CD4-positive, alpha-beta T cell treated with Interleukin-1 beta for 1 hour (primary cell): ENCODE measurements around the gene NYNRIN.
"Not testable (repeated sequence)": the region's sequence is repeated elsewhere in the genome, so short reads cannot be mapped to it uniquely, and the experiment has no call there.

ENCODE experiments used
- DNase-seq, 2 donors: peaks; one replicate each; pipeline ENCODE4 v3.0.0-alpha.2; 2020 to 2022

Gene NYNRIN

DNA sequence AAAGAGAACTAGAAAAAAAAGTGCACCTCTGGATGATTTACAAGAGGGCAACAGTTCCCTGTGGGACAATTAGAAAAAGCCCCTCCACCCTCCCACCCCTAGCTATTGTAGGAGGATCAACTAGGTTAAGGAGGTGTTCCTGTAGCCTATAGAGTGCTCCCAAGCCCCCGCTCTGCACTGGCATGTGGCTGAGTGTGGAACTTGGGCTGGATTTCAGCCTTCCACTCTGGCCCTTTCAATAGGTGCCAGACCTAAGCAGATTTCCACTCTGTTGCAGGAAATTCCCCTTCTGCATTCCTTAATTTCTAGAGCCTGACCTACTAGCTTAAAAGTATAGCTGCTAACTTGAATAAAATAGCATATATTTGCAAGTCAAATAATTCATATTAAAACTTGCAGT is 28.1 kb upstream of the NYNRIN start:
- no peak for DNase-seq

DNA sequence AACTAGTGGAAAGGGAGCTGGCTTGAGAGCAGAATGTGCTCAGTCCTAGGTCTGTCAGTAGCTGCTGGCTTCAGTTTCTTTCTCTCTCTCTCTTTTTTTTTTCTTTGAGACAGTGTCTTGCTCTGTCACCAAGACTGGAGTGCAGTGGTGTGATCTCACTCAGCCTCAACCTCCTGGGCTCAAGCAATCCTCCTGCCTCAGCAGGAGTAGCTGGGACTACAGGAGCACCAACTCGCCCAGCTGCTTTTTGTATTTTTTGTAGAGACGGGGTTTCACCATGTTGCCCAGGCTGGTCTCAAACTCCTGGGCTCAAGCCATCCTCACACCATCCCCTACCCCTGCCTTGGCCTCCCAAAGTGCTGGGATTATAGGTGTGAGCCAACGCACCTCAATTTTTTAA is 27.2 kb upstream of the NYNRIN start:
- not testable (repeated sequence) for DNase-seq

DNA sequence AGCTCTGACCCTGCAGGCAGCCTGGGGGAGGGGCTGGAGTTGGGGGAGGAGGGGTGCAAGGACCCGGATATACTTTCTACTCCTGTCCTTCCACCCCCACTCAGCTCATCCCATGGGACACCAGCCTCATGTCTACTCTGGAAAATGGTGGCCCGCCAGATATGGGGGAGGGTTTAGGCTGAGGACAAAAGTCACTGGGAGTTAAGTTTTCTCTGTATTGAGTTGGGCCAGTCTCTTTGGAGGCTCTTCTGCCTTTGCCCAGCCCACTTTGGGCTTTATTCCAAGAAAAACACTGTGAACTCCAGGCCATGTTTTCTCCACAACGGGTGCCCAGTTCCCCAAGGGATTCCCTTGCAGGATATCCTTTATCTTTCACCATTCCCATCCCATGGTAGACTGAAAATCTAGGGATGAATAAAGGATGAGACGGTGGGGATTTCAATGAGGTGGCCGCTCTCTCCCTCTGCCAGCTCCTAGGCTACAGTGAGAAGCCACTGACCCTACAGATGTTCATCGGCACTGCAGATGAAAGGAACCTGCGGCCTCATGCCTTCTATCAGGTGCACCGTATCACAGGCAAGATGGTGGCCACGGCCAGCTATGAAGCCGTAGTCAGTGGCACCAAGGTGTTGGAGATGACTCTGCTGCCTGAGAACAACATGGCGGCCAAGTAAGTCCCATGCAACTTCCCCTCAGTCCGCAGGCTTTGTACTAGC is 25.9 kb upstream of the NYNRIN start:
- no peak for DNase-seq

DNA sequence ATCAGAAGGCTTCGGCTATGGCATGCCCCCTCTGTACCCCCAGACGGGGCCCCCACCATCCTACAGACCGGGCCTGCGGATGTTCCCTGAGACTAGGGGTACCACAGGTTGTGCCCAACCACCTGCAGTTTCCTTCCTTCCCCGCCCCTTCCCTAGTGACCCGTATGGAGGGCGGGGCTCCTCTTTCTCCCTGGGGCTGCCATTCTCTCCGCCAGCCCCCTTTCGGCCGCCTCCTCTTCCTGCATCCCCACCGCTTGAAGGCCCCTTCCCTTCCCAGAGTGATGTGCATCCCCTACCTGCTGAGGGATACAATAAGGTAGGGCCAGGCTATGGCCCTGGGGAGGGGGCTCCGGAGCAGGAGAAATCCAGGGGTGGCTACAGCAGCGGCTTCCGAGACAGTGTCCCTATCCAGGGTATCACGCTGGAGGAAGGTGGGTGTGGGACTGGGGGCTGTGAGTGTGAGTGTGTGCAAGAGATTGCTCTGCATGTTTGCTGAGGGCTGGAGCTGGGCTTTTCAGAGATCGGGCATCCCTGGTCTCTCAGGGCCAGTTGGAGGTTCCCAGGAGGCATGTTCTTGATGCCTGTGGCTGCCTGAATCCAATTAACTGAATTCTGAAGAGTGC is 22.2 kb upstream of the NYNRIN start:
- no peak for DNase-seq

DNA sequence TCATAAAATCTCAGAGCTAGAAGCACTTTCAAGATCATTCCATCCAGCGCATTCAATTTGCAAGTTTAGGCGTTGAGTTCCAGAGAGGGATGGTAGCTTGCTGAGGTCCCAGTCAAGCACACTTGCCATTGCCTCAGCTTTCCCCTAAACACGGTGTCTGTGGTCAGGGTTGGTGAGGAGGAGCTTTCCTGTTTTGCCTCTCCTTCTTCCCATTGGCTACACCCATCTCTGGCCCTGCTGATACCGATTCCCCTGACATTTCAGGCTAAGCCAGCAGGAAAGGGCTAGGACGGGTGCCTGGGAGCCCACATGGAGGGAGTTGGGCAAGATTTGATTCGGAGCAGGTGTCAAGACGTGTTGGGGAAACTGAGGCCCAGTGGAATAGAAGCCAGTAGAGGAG is 21.7 kb upstream of the NYNRIN start:
- no peak for DNase-seq

DNA sequence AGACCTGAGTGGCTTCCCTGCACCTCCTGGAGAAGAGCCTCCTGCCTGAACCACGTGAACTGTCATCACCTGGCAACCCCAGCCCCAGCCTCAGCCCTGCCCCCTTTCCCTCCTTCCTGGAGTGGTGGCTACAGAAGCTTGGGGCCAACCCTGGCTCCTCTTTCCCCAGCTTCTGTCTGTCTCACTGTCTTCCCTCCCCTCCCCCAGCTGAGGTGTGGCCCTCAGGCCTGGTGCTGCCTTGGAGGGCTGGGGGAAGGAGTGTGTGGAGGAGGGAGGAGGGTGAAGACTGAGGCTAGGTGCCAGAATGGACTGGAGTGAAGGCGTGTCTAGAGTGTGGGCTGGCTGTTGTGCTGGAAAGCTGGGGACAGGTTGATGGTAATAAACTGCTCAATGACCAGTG is 21.1 kb upstream of the NYNRIN start:
- no peak for DNase-seq

DNA sequence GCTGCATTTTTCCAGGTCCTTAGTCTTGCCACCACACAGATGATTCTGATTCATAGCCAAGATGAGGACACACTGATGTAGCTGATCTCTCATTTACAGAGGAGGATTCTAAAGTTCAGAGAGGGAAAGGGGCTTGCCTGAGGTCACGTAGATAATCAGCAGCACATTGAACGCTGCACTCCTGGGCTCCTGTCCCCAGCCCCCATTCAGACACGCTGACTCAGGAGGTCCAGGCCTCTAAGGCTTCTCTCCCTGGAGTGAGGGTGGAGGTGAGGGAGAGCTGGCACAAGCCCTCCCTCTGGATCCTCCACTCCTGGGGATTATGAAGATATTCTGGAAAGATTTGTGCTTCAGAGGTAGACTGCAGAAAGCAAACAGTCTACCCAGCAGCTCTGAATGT is 20.5 kb upstream of the NYNRIN start:
- no peak for DNase-seq

DNA sequence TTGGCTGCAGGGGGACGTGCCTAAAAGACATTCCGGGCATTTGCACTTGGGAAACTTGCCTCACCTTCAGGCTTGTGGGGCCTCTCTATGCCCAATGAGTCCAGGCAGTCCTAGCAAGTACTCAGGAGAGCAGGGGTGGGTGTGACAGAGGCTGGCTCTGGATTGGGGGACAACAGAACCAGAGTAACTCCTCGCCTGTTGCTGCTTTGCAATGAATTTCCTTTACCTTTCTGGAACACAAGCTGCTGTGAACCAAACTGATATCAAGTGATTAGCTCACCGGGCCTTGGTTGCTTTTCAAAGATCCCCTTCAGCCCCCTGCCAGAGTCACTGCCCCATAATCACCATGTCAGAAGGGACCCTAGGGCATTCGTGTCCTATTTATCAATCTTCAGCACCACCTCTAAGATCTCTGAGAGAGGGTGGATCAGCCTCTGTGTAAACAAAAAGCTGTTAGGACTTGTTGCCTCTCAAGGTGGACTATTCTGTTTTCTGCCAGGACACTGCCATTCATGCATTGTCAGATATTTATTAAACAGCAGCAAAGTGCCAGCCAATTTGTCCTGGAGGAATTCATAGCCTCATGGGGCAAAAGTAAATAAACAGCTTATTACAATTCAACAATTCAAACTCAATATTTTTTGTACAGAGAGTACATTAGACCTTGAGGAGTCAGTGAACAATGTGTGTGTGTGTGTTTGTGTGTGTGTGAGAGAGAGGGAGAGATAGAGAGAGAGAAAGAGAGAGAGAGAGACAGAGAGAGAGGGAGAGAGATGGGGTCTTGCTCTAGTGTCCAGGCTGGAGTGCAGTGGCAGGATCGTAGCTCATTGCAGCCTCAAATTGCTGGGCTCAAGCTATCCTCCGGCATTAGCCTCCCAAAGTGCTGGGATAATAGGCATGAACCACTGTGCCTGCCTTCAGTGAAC is 19.6 kb upstream of the NYNRIN start:
- DNase-seq: no peak

DNA sequence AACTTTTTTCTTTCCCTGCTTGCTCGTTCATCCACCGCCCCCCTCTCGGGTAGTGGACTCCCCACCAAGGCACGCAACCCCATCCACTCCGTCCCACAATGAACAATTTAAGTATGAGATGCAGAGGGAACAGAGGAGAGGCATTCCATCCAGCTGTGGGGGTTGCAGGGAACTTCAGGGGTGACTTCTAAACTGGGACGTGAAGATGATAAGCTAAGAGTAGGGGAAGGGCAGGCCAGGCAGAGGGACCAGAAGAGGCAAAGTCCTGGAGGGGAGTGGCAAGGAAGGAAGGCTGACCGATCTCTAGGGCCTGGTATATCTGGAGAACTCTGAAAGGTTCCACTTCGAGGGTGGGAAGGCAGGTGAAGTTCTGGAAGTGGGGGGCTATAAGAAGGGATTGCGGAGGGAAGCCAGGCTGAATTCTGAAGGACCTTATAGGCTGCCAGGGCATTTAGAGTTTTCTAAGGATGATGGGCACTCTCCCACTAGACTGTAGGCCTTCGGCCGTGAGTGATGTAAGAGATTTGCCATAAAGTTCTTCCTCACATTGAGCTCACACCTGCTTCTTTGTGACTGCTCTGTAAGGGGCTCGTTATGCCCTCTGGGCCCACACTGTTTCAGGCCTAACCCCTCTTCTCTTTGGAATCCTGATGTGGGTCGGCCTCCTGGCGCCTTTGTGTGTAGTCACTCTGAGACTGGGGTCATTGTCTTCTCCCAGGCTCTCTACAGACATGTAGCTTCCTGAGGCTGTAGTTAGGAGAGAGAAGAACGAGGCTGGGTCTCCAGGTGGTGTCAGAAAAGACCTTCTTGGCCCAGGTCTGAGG is 18.7 kb upstream of the NYNRIN start:
- no peak for DNase-seq

DNA sequence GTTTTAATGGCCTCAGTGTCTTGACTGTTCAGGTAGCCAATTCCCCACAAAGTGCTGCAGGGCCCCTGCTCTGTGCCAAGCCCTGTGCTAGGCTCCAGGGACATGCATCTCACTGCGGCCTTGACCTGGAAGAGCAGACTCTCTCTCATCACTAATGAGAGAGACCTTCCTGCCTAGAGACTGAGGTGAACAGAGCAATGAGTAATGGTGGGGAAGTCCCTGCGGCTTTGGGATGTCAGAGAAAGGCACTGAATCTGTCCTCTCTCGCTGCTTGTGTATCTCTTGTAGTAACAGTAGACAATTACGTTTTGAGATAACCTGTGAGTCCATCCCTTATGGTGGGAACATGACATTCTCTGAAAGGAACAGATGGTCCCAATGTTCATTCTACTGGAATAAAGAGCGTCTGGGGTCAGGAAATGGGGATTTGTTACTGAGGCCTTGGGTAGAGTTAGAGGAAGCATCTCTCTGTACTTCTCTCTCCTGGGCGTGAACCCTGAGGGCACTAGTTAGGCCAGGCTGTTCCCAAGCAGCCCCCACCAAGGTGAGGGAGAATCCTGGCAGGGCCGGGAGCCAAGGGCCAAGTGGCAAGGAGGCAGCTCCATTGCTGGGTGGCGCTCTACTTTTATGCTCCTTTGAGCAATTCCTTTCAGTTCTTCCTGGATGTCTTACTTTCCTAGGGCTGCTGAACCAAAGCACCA is 17.3 kb upstream of the NYNRIN start:
- no peak for DNase-seq

DNA sequence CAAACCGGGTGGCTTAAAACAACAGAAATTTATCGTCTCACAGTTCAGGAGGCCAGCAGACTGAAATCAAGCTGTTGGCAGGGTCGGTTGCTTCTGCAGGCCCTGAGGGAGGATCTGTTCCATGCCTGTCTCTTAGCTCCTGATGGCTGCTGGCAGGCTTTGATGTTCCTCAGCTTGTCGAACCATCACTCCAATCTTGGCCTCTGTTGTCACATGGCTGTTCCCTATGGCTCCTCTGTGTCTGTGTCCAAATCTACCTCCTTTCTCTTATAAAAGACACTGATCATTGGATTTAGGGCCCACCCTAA is 16.8 kb upstream of the NYNRIN start:
- no peak for DNase-seq

DNA sequence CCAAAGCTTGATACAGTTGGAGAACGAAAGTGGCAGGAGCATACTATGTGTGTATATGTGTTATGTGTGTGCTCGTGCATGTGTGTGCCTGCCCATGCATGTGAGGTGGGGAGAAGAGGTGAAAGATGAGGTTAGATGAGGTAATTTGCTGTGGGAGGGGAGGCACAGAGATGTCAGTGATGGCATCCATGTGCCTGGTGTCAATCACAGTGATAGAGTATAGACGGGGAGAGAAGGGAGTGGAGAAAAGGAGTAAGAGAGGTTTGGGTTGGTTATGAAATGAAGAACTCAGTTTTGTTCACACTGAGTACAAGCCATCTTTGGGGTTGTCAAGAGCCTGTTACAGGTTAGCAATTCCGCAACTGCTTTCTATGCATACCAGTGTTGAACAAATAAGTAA is 14.6 kb upstream of the NYNRIN start:
- DNase-seq: no peak

DNA sequence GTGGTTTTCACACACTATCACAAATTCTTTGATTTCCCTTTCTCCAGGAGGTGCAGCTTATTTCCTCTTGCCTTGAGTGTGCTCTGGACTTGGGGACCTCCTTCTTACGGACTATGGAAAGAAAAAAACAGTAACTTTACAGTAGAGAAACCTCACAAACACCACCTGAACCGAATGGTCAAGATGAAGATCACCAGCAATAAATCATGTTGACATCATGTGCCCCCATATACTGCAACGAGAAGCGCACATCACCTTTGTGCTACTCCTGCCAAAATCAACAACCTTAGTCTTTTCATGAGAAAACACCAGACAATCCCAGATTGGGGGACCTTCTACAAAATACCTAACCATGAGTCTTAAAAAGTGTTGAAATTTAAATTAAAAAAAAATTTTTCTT is 13.3 kb upstream of the NYNRIN start:
- DNase-seq: no peak

DNA sequence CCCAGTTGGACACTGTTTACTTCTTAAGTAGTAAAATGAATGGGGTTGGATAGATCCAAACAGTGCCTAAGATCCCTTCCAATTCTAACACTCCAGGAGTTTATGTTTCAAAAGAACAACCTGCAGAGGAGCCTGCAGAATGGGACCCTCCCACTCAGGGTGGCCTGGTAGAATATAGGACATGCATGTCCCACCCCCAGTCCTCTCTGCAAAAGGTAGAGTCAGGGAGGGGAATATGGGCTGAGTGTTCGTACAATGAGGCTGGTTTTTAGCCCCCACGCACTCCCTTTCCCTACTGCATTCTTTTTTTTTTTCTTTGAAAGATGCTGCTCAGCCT is 11.8 kb upstream of the NYNRIN start:
- DNase-seq: no peak

DNA sequence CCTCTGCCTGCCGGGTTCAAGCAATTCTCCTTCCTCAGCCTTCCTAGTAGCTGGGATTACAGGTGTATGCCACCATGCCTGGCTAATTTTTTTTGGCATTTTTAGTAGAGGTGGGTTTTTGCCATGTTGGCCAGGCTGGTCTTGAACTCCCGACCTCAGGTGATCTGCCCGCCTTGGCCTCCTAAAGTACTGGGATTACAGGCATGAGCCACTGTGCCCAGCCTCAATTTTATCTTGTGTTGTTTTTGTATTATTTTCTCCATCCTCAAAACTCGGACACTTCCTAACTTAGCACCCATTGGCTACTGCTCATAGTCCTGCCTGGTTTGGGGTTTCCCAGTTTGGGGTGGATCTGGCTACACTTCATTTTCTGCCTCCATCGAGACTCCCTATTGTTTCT is 11.2 kb upstream of the NYNRIN start:
- DNase-seq: not testable (repeated sequence)

DNA sequence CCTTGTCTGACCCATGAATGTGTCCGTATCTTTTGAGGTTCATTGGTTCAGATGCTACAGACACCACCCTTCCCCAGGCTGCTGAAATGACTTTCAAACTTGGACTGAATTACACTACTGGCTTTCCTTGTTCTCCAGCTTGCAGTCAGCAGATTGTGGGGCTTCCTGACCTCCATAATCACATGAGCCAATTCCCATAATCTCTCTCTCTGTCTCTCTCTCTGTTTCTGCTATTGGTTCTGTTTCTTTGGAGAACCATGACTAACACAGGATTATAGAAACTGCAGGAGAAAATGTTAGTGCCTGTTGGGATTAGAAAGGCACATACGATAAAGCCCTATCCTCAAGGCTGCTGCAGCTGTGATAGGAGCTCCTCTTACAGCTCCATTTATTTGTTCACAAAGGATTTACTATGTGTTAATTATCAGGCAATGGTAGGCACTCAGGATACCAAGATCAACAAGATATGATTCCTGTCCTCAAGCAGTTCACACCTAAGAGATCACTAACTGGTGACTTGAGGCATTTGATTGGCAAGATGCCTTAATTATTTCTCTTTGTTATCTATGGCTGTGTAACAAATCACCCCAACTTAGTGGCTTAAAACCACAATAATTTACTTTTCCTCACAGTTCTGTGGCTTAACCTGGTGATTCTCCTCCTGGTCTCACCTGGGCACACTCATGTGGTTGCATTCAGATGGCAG is 10.2 kb upstream of the NYNRIN start:
- no peak for DNase-seq

DNA sequence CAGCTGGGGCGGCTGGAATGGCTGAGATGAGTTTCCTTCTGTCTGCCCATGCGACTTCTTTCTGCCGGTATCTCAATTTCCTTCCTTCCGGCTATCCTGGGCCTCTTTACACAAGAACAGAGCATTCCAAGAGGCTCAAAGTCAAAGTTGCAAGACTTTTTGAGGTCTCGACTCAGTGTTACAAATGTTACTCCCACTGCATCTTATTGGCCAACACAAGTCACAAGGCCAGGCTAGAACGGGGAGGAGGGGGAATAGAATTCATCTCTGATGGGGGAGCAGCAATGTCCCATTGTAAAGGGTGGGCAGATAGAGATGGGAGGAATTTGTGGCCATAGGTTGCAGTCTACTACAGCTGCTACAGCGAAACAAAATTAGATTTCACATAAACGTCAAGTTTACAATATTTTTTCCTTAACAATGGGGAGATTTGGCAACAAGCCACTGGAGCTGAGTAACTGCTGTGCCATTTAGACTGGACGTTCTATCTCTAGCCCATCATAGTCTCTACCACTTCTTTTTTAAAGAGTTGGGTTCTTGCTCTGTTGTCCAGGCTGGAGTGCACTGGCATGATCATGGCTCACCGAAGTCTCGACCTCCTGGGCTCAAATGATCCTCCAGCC is 9.5 kb upstream of the NYNRIN start:
- DNase-seq: no peak

DNA sequence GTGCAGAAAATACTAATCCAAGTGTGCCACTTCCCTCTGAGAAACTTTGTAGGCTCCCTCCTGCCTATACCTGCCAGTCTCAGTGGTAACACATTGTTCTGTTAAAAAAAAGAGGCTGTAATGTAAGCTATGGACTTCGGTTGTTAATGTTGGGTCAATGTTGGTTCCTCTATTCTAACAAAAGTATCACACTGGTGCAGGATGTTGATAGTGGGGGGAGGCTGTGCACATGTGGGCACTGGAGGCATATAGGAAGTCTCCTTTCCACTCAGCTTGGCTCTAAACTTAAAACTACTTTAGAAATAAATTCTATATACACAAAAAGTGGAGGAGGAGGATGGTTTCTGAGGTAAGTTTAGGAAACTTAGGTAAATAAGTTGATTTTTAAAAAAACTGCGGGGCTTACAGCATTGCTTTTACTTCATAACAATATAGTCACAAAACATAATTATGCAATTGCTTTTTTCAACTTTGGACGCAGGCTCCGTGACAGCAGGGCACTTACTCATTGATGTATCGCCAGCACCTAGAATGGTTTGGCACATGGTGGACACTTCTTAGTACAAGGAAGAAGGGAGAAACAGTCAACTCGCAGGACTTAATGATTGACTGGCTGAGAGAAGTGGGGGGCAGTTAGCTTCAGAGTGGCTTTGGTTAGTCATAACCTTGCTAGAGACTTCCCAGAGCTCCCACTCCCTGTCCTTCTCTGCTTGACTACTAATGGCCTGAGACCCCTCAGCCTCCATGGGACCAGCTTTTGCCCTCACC is 7.9 kb upstream of the NYNRIN start:
- no peak for DNase-seq

DNA sequence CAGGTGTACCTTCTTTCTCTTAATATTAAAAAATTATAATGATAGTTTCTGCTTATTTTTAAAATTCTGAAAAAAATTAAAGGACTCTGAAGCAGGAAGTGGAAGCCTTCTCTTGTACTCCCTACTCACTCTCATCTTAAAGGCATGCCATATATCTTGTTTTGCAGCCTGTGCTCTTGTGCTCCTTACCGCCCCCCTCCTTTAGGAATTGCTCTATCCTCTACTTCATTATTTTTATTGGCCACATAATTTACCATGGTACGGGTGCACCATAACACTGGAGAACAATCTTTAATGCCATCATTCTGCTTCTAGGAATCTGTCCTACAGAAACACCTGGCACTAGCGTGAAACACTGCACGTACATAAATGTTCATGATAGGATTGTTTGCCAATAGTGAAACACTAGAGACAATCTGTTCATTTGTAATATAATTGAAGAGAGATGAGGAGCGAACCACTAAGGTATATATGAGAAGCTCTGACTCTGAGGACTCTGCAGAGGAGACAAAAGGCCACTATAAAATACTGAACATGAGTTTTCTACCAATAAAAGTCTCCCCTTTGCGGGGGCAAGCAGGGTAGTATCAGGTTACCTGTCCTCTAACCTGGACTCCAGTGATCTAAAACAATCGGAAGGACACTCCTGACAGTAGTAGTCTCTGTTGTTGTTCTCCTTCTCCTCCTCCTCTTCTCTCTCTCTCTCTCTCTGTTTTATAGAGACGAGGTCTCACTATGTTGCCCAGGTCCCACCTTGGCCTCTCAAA is 6.3 kb upstream of the NYNRIN start:
- DNase-seq: no peak

DNA sequence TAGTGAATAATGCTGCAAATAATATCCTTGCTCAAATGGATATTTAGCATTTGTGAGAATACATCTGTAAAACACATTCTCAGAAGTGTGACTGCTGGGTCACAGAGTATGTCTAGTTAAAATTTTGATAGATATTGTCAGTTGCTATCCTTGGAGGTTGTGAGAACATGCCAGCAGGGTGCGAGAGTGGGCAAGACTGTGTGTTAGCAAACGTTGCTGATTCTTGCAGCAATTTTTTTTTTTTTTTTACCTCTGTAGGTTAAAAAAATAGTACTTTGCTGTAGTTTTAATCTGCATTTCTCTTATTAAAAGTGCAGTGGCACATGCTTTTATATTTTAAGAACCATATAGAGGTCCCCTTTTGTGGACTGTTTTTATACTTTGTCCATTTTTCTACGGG is 4.5 kb upstream of the NYNRIN start:
- no peak for DNase-seq
